Peyer's patch (tissue), 4 donors: ENCODE results near the gene FAM117A. TPM values are rescaled to one million over a fixed set of nuclear protein-coding genes. Genes with fewer than 3 reads are reported as not detected.

Experiments
- DNase-seq, 3 donors: peaks; one replicate each; pipeline ENCODE4 v3.0.0-alpha.2; 2017 to 2019
- H3K27ac ChIP-seq, 4 donors: fragments of 200-600 bp; sonication (generic); one replicate each; pipeline ENCODE4 v1.5.1; 2016 to 2019
- H3K27me3 ChIP-seq, 2 donors: fragments of 200-600 bp; sonication (generic); one replicate each; pipeline ENCODE4 v1.5.1; 2019
- H3K36me3 ChIP-seq, 3 donors: fragments of 200-600 bp; sonication (generic); one replicate each; pipeline ENCODE4 v1.5.1; 2016 to 2019
- H3K4me1 ChIP-seq, 4 donors: fragments of 200-600 bp; sonication (generic); one replicate each; pipeline ENCODE4 v1.5.1; 2016 to 2019
- H3K4me3 ChIP-seq, 4 donors: fragments of 200-600 bp; sonication (generic); 1 replicate in 3 of 4; 2 replicates in 1 of 4; pipeline ENCODE4 v1.5.1; 2016 to 2019; ENCODE audit warnings: mild to moderate bottlenecking in 1 of 4
- H3K9me3 ChIP-seq, 4 donors: fragments of 200-600 bp; sonication (generic); one replicate each; pipeline ENCODE4 v1.5.1; 2016 to 2019; ENCODE audit warnings: mild to moderate bottlenecking in 1 of 4
- CTCF ChIP-seq, 6 experiments: fragments of 450-650 bp in 4 of 6; fragments of 200-600 bp in 2 of 6; sonication (generic) in 1 of 6; IDR thresholded peaks; one replicate each; pipeline ENCODE4 v1.5.1; 2017 to 2019; ENCODE audit warnings: antibody characterized with exemption in 6 of 6, mild to moderate bottlenecking in 3 of 6, moderate library complexity in 1 of 6
- POLR2A ChIP-seq, 2 donors: fragments of 450-650 bp; IDR thresholded peaks; one replicate each; pipeline ENCODE4 v1.5.1; 2017; ENCODE audit warnings: antibody characterized with exemption in 2 of 2, mild to moderate bottlenecking in 2 of 2, moderate library complexity in 2 of 2
- total RNA-seq, 4 donors: library from RNA; depleted of rRNA; stranded (reverse); fragments of >200 nt; gene quantifications; one replicate each; pipeline ENCODE4 v1.1.0, GENCODE V29; 2016

Gene FAM117A
- total RNA-seq, 4 donors from 2014 or later = 6.5 to 16.5 (median 9.4) TPM

- Histone ChIP-seq H3K27ac (peak overlapping the region; percentile 32 to 70 (median 56)), H3K4me1 (peaks cover 0 to 7% (median 6%) of the 10 kb centered on the region in 4 donors), H3K9me3 (no peaks in the 10 kb centered on the region), H3K27me3 (no peaks in the 10 kb centered on the region), H3K4me3 (peak overlapping the region in 2 of 4 donors; percentile 14 to 29), H3K36me3 (no peaks in the 10 kb centered on the region)
- DNase-seq = peak in 2 of 3 donors; percentile 40 to 55
- no peak for TF ChIP-seq POLR2A (IDR thresholded peaks at IDR 0.05)
- TF ChIP-seq CTCF (IDR thresholded peaks at IDR 0.05) = no peak
These were observed 75.9 kb downstream of the FAM117A start for GRCh38 chr17:49687878-49688491.

- H3K27me3 ChIP-seq = no peaks in the 10 kb centered on the region
- no peak overlapping the region for H3K27ac ChIP-seq
- TF ChIP-seq POLR2A (IDR thresholded peaks at IDR 0.05) (no peak), CTCF (IDR thresholded peaks at IDR 0.05) (no peak)
- H3K4me3 ChIP-seq = no peak overlapping the region
- peak in 1 of 3 donors; percentile 22 for DNase-seq
- H3K36me3 ChIP-seq = no peaks in the 10 kb centered on the region
- H3K9me3 ChIP-seq = no peaks in the 10 kb centered on the region
- peaks cover 0 to 7% (median 3%) of the 10 kb centered on the region in 4 donors for H3K4me1 ChIP-seq
These were observed 82.6 kb downstream of the FAM117A start for GRCh38 chr17:49681106-49681979.

- no peak for TF ChIP-seq POLR2A (IDR thresholded peaks at IDR 0.05)
- no peak for TF ChIP-seq CTCF (IDR thresholded peaks at IDR 0.05)
- peak in 1 of 3 donors; percentile 30 for DNase-seq
- Histone ChIP-seq H3K9me3 (no peaks in the 10 kb centered on the region), H3K27ac (no peak overlapping the region), H3K36me3 (peaks cover 0 to 4% (median 0%) of the 10 kb centered on the region in 3 donors), H3K4me3 (no peak overlapping the region), H3K4me1 (peaks cover 0 to 18% (median 9%) of the 10 kb centered on the region in 4 donors), H3K27me3 (no peaks in the 10 kb centered on the region)
These were observed 83.6 kb downstream of the FAM117A start for GRCh38 chr17:49680314-49680713.

- H3K4me3 ChIP-seq = peak within 1 kb of the TSS; percentile 50 to 90 (median 70)
- TF ChIP-seq POLR2A (IDR thresholded peaks at IDR 0.05) (peak; percentile 17 to 66), CTCF (IDR thresholded peaks at IDR 0.05) (no peak)
- DNase-seq = peak; percentile 99 to 100 (median 99)
- peaks cover 0 to 14% (median 0%) of the 10 kb centered on the region in 3 donors for H3K36me3 ChIP-seq
- peak within 1 kb of the TSS; percentile 88 to 100 (median 98) for H3K27ac ChIP-seq
- no peaks in the 10 kb centered on the region for H3K27me3 ChIP-seq
- peaks cover 0 to 38% (median 11%) of the 10 kb centered on the region in 4 donors for H3K4me1 ChIP-seq
- no peaks in the 10 kb centered on the region for H3K9me3 ChIP-seq
These were observed 85.7 kb downstream of the FAM117A start, which contains the start of gene SPOP for GRCh38 chr17:49677933-49678847. Gene SPOP (minus strand): TSS chr17:49678097. CDS start chr17:49622810, 55,287 bp downstream.
